Esophagus muscularis mucosa (tissue), 4 donors: ENCODE data around the gene ADGRG6. TPM values are rescaled to one million over a fixed set of nuclear protein-coding genes. Genes with fewer than 3 reads are reported as not detected.

Source experiments
- DNase-seq: peaks from one replicate; pipeline ENCODE4 v3.0.0-alpha.2; 2017; ENCODE audit errors: extremely low spot score
- H3K27ac ChIP-seq, 4 donors: fragments of 200-600 bp; sonication (generic); replicated peaks in 1 of 4; 1 replicate in 3 of 4; 2 replicates in 1 of 4; pipeline ENCODE4 v1.5.1; 2016 to 2019; ENCODE audit warnings: mild to moderate bottlenecking in 1 of 4
- H3K27me3 ChIP-seq, 4 donors: fragments of 200-600 bp; sonication (generic); one replicate each; pipeline versions ENCODE4 v1.5.1 to v1.6.0; 2016 to 2019
- H3K36me3 ChIP-seq, 4 donors: fragments of 200-600 bp; sonication (generic); one replicate each; pipeline ENCODE4 v1.5.1; 2016 to 2019
- H3K4me1 ChIP-seq, 4 donors: fragments of 200-600 bp; sonication (generic); one replicate each; pipeline ENCODE4 v1.5.1; 2016 to 2019
- H3K4me3 ChIP-seq, 4 donors: fragments of 200-600 bp; sonication (generic); 1 replicate in 2 of 4; 2 replicates in 2 of 4; pipeline ENCODE4 v1.5.1; 2016 to 2019; ENCODE audit warnings: mild to moderate bottlenecking in 4 of 4, moderate library complexity in 1 of 4
- H3K9me3 ChIP-seq, 4 donors: fragments of 200-600 bp; sonication (generic); 1 replicate in 3 of 4; 2 replicates in 1 of 4; pipeline ENCODE4 v1.5.1; 2016 to 2019
- CTCF ChIP-seq, 3 experiments: fragments of 200-600 bp in 2 of 3; fragments of 450-650 bp in 1 of 3; sonication (generic) in 2 of 3; IDR thresholded peaks; one replicate each; pipeline ENCODE4 v1.5.1; 2017 to 2019; ENCODE audit warnings: antibody characterized with exemption in 3 of 3, mild to moderate bottlenecking in 2 of 3, moderate library complexity in 1 of 3
- EP300 ChIP-seq: sonication (generic); formaldehyde crosslinking; IDR thresholded peaks from one replicate; pipeline ENCODE4 v1.6.1; 2017; ENCODE audit warnings: antibody characterized with exemption
- POLR2A ChIP-seq: fragments of 450-650 bp; IDR thresholded peaks from one replicate; pipeline ENCODE4 v1.6.1; 2017; ENCODE audit warnings: antibody characterized with exemption, moderate library complexity, mild to moderate bottlenecking, low read depth
- POLR2AphosphoS5 ChIP-seq, 2 donors: sonication (generic); formaldehyde crosslinking; IDR thresholded peaks; one replicate each; pipeline ENCODE4 v1.6.1; 2017; ENCODE audit warnings: antibody characterized with exemption in 2 of 2
- WGBS: methylation state at CpG from one replicate; pipeline ENCODE4 v1.1.5; 2018; 5-methylcytosine and 5-hydroxymethylcytosine counted together
- intact Hi-C: fragments of 100-400 bp; cut with DNase I; formaldehyde crosslinking; loops from one replicate; pipeline ENCODE4 v1.15.1; 2023
- total RNA-seq, 4 donors: library from RNA; depleted of rRNA; stranded (reverse); fragments of >200 nt; gene quantifications; one replicate each; pipeline versions ENCODE4 v1.1.0 to v1.2.1, GENCODE V29; 2016

The ADGRG6 gene
- total RNA-seq, 4 donors from 2014 or later = 5.5 to 11.8 (median 8.0) TPM

- DNase-seq = no peak
- TF ChIP-seq CTCF (IDR thresholded peaks at IDR 0.05) (no peak), EP300 (no peak), POLR2AphosphoS5 (IDR thresholded peaks at IDR 0.05) (no peak), POLR2A (no peak)
- intact Hi-C loops = no loop called here
- WGBS = 63% methylated on average over 3 of the region's 3 CpGs
- Histone ChIP-seq H3K4me3 (no peak overlapping the region), H3K36me3 (no peaks in the 10 kb centered on the region), H3K27me3 (no peaks in the 10 kb centered on the region), H3K9me3 (no peaks in the 10 kb centered on the region), H3K27ac (no peak overlapping the region), H3K4me1 (no peaks in the 10 kb centered on the region)
These were observed 19.6 kb downstream of the ADGRG6 start for GRCh38 chr6:142321451-142321850.

GRCh38 chr6:142322066-142322465 is 20.3 kb downstream of the ADGRG6 start:
- Histone ChIP-seq H3K27me3 (no peaks in the 10 kb centered on the region), H3K9me3 (no peaks in the 10 kb centered on the region), H3K4me1 (no peaks in the 10 kb centered on the region), H3K4me3 (no peak overlapping the region), H3K27ac (no peak overlapping the region), H3K36me3 (no peaks in the 10 kb centered on the region)
- WGBS = 94% methylated on average over 5 of the region's 5 CpGs
- TF ChIP-seq EP300 (no peak), POLR2AphosphoS5 (IDR thresholded peaks at IDR 0.05) (no peak), POLR2A (no peak), CTCF (IDR thresholded peaks at IDR 0.05) (no peak)
- intact Hi-C loops = no loop called here
- no peak for DNase-seq

GRCh38 chr6:142322504-142323198 is 20.8 kb downstream of the ADGRG6 start:
- H3K4me3 ChIP-seq = no peak overlapping the region
- intact Hi-C loops = no loop called here
- H3K4me1 ChIP-seq = no peaks in the 10 kb centered on the region
- no peaks in the 10 kb centered on the region for H3K27me3 ChIP-seq
- no peaks in the 10 kb centered on the region for H3K36me3 ChIP-seq
- H3K27ac ChIP-seq = no peak overlapping the region
- no peak for TF ChIP-seq CTCF (IDR thresholded peaks at IDR 0.05)
- TF ChIP-seq POLR2A = no peak
- no peak for TF ChIP-seq POLR2AphosphoS5 (IDR thresholded peaks at IDR 0.05)
- no peak for TF ChIP-seq EP300
- H3K9me3 ChIP-seq = no peaks in the 10 kb centered on the region
- DNase-seq = no peak

GRCh38 chr6:142323377-142323776 is 21.6 kb downstream of the ADGRG6 start:
- TF ChIP-seq EP300 (no peak), POLR2AphosphoS5 (IDR thresholded peaks at IDR 0.05) (no peak), CTCF (IDR thresholded peaks at IDR 0.05) (no peak), POLR2A (no peak)
- intact Hi-C loops = no loop called here
- no peak for DNase-seq
- Histone ChIP-seq H3K9me3 (no peaks in the 10 kb centered on the region), H3K27ac (no peak overlapping the region), H3K4me1 (no peaks in the 10 kb centered on the region), H3K4me3 (no peak overlapping the region), H3K36me3 (no peaks in the 10 kb centered on the region), H3K27me3 (no peaks in the 10 kb centered on the region)
- WGBS = 88% methylated on average over 6 of the region's 6 CpGs

GRCh38 chr6:142324111-142324510 is 22.3 kb downstream of the ADGRG6 start:
- 100% methylated on average over 1 of the region's 1 CpG for WGBS
- TF ChIP-seq CTCF (IDR thresholded peaks at IDR 0.05) = no peak
- no peak for TF ChIP-seq POLR2A
- no peak for TF ChIP-seq POLR2AphosphoS5 (IDR thresholded peaks at IDR 0.05)
- TF ChIP-seq EP300 = no peak
- no peak for DNase-seq
- no peaks in the 10 kb centered on the region for H3K9me3 ChIP-seq
- intact Hi-C loops = no loop called here
- no peaks in the 10 kb centered on the region for H3K27me3 ChIP-seq
- H3K4me3 ChIP-seq = no peak overlapping the region
- no peak overlapping the region for H3K27ac ChIP-seq
- no peaks in the 10 kb centered on the region for H3K36me3 ChIP-seq
- no peaks in the 10 kb centered on the region for H3K4me1 ChIP-seq
